ENCODE results near the gene PQBP1.
A peak's percentile ranks its signal among the peaks of the same experiment; 100 is the strongest.

PQBP1 gene

GRCh38 chrX:48897625-48898306 is at the start of gene PQBP1, which contains the start of gene TIMM17B (continued):
- peak; percentile 78; the same call in 1 of the 2 replicates for TF ChIP-seq ZNF639 (tag by site-specific recombination; IDR thresholded peaks at IDR 0.05)
- peak; percentile 20; the same call in 1 of the 2 replicates for TF ChIP-seq CTCF (tag by site-specific recombination; IDR thresholded peaks at IDR 0.05)
- TF ChIP-seq ZNF391 (tag by site-specific recombination; IDR thresholded peaks at IDR 0.05; ENCODE audit: borderline replicate concordance, low read depth) = 0 out of 2 replicates have a peak, but pooled peaks have one; percentile 48
- TF ChIP-seq ZNF140 (tag by site-specific recombination; IDR thresholded peaks at IDR 0.05) = peak; percentile 51; the same call in 1 of the 2 replicates
- TF ChIP-seq ZNF324 (tag by site-specific recombination; IDR thresholded peaks at IDR 0.05) = peak; percentile 55; the same call in 1 of the 2 replicates
- no peak for TF ChIP-seq ZSCAN5A (tag by site-specific recombination; IDR thresholded peaks at IDR 0.05)
- peak; percentile 95 for TF ChIP-seq ZNF501 (tag by site-specific recombination; IDR thresholded peaks at IDR 0.05)
- TF ChIP-seq ZNF2 (tag by site-specific recombination; IDR thresholded peaks at IDR 0.05) = peak; percentile 90
- peak; percentile 70; the same call in 1 of the 2 replicates for TF ChIP-seq KLF8 (tag by site-specific recombination; IDR thresholded peaks at IDR 0.05)
- TF ChIP-seq GLIS2 (tag by site-specific recombination; IDR thresholded peaks at IDR 0.05) = peak; percentile 80
- TF ChIP-seq ZBTB20 (tag by site-specific recombination; IDR thresholded peaks at IDR 0.05) = peak; percentile 67
- TF ChIP-seq ZFHX2 (tag by site-specific recombination; conservative IDR thresholded peaks at IDR 0.05) = peak; percentile 80
- TF ChIP-seq ZNF221 (tag by site-specific recombination; IDR thresholded peaks at IDR 0.05; ENCODE audit: borderline replicate concordance) = no peak

GRCh38 chrX:48848847-48849246 is 48.9 kb upstream of the PQBP1 start:
- Histone ChIP-seq H3K27ac (ENCODE audit: extremely low read depth, low read depth, low read length) (no peak overlapping the region), H3K4me1 (ENCODE audit: control insufficient read depth, insufficient read depth, low read length) (no peaks in the 10 kb centered on the region), H3K4me3 (ENCODE audit: low read depth, low read length) (no peak overlapping the region), H3K9me3 (ENCODE audit: control insufficient read depth, insufficient read depth, low read depth, low read length) (no peaks in the 10 kb centered on the region), H3K36me3 (ENCODE audit: control insufficient read depth in 2 of 2, insufficient read depth in 1 of 2, low read length in 2 of 2) (no peaks in the 10 kb centered on the region)
- CTCF ChIA-PET = interaction anchor here (0.6 kb wide), 2 partner anchors 211 to 1080 kb away, joined by 3 read pairs; no protein-coding TSS in a partner anchor
- no peak for TF ChIP-seq ZNF660 (tag by site-specific recombination; IDR thresholded peaks at IDR 0.05)
- no peak for TF ChIP-seq ZNF24 (tag by site-specific recombination; IDR thresholded peaks at IDR 0.05)
- no peak for TF ChIP-seq ZNF18 (tag by site-specific recombination; IDR thresholded peaks at IDR 0.05)
- TF ChIP-seq ZIC2 (tag by site-specific recombination; IDR thresholded peaks at IDR 0.05) = no peak
- TF ChIP-seq ZNF560 (tag by site-specific recombination; IDR thresholded peaks at IDR 0.05; ENCODE audit: borderline replicate concordance) = no peak
- no peak for TF ChIP-seq ZNF169 (tag by site-specific recombination; IDR thresholded peaks at IDR 0.05)
- no peak for TF ChIP-seq ZNF529 (tag by site-specific recombination; IDR thresholded peaks at IDR 0.05; ENCODE audit: insufficient replicate concordance)
- TF ChIP-seq ZNF548 (tag by site-specific recombination; IDR thresholded peaks at IDR 0.05) = no peak
- TF ChIP-seq SETDB1 (IDR thresholded peaks at IDR 0.05; ENCODE audit: insufficient read length, low read length) = no peak
- POLR2A ChIA-PET = interaction anchor here (1.1 kb wide), 1 partner anchor 109 kb away, joined by 3 read pairs; no protein-coding TSS in a partner anchor
